ENCODE data around the gene GIPC3. TPM values are rescaled to one million over a fixed set of nuclear protein-coding genes. Genes with fewer than 3 reads are reported as not detected.

Gene GIPC3
- total RNA-seq, 1 donor from 2014 or later, result not detected

GRCh38 chr19:3538258-3538929, 46.9 kb upstream of the GIPC3 start:
- TF ChIP-seq CTCF (conservative IDR thresholded peaks at IDR 0.05; ENCODE audit: low read depth, low read length), result no peak
- no peak overlapping the region for H3K4me3 ChIP-seq (ENCODE audit: low read depth, low read length)
- DNase-seq (ENCODE audit: low read depth), result no peak

GRCh38 chr19:3538965-3539755, 46.1 kb upstream of the GIPC3 start, which contains the start of gene TEKTIP1:
TSS of gene TEKTIP1 (plus strand) at chr19:3539174. CDS start at chr19:3539178, 4 bp downstream.
- TF ChIP-seq CTCF (conservative IDR thresholded peaks at IDR 0.05; ENCODE audit: low read depth, low read length), result no peak
- no peak for DNase-seq (ENCODE audit: low read depth)
- H3K4me3 ChIP-seq (ENCODE audit: low read depth, low read length), result no peak within 1 kb of the TSS

GRCh38 chr19:3539756-3540118, 45.5 kb upstream of the GIPC3 start:
- no peak for DNase-seq (ENCODE audit: low read depth)
- H3K4me3 ChIP-seq (ENCODE audit: low read depth, low read length), result no peak overlapping the region
- no peak for TF ChIP-seq CTCF (conservative IDR thresholded peaks at IDR 0.05; ENCODE audit: low read depth, low read length)

- DNase-seq (ENCODE audit: low read depth), result no peak
- TF ChIP-seq CTCF (conservative IDR thresholded peaks at IDR 0.05; ENCODE audit: low read depth, low read length), result no peak
- H3K4me3 ChIP-seq (ENCODE audit: low read depth, low read length), result no peak overlapping the region
Measured at GRCh38 chr19:3543150-3544057, 41.9 kb upstream of the GIPC3 start.

- DNase-seq (ENCODE audit: low read depth), result no peak
- no peak overlapping the region for H3K4me3 ChIP-seq (ENCODE audit: low read depth, low read length)
- TF ChIP-seq CTCF (conservative IDR thresholded peaks at IDR 0.05; ENCODE audit: low read depth, low read length), result no peak
Measured at GRCh38 chr19:3544058-3544376, 41.3 kb upstream of the GIPC3 start.

GRCh38 chr19:3544742-3545668, 40.3 kb upstream of the GIPC3 start:
- TF ChIP-seq CTCF (conservative IDR thresholded peaks at IDR 0.05; ENCODE audit: low read depth, low read length), result peak; percentile 84
- DNase-seq (ENCODE audit: low read depth), result no peak
- no peak overlapping the region for H3K4me3 ChIP-seq (ENCODE audit: low read depth, low read length)
